Hepatocyte (in vitro differentiated cells): Measurements from ENCODE around the gene C16orf96. TPM values are rescaled to one million over a fixed set of nuclear protein-coding genes. Genes with fewer than 3 reads are reported as not detected.

Source experiments
- DNase-seq: peaks from one replicate; pipeline ENCODE4 v3.0.0-alpha.2; 2016; ENCODE audit warnings: low spot score
- H2AFZ ChIP-seq: fragments of 200-600 bp; sonication (generic); 2 replicates; pipeline ENCODE4 v1.6.0; 2016; ENCODE audit warnings: antibody characterized with exemption, mild to moderate bottlenecking
- H3K27ac ChIP-seq: fragments of 200-600 bp; sonication (generic); 2 replicates; pipeline ENCODE4 v1.5.1; 2016; ENCODE audit warnings: mild to moderate bottlenecking
- H3K27me3 ChIP-seq: fragments of 200-600 bp; sonication (generic); 2 replicates; pipeline ENCODE4 v1.6.1; 2016
- H3K36me3 ChIP-seq: fragments of 200-600 bp; sonication (generic); replicated peaks from 2 replicates; pipeline ENCODE4 v1.5.1; 2016; ENCODE audit warnings: low read depth; ENCODE audit not compliant: insufficient read depth
- H3K4me1 ChIP-seq: fragments of 200-600 bp; sonication (generic); 2 replicates; pipeline ENCODE4 v1.5.1; 2016; ENCODE audit warnings: mild to moderate bottlenecking, moderate library complexity; ENCODE audit not compliant: insufficient read depth
- H3K4me2 ChIP-seq: fragments of 200-600 bp; sonication (generic); 2 replicates; pipeline ENCODE4 v1.6.0; 2016
- H3K4me3 ChIP-seq: fragments of 200-600 bp; sonication (generic); 2 replicates; pipeline ENCODE4 v1.5.1; 2016; ENCODE audit warnings: mild to moderate bottlenecking
- H3K79me2 ChIP-seq: fragments of 200-600 bp; sonication (generic); 2 replicates; pipeline ENCODE4 v1.6.0; 2017; ENCODE audit warnings: mild to moderate bottlenecking
- H3K9me2 ChIP-seq: fragments of 200-600 bp; sonication (generic); replicated peaks from 2 replicates; pipeline ENCODE4 v1.6.0; 2017; ENCODE audit warnings: mild to moderate bottlenecking; ENCODE audit not compliant: insufficient read depth
- H3K9me3 ChIP-seq: fragments of 200-600 bp; sonication (generic); 2 replicates; pipeline ENCODE4 v1.5.1; 2016; ENCODE audit warnings: low read depth, mild to moderate bottlenecking
- H4K20me1 ChIP-seq: fragments of 200-600 bp; sonication (generic); 2 replicates; pipeline ENCODE4 v1.6.0; 2016; ENCODE audit warnings: mild to moderate bottlenecking; ENCODE audit not compliant: insufficient read depth, poor library complexity, severe bottlenecking
- EZH2 ChIP-seq: fragments of 200-600 bp; sonication (generic); IDR thresholded peaks from 2 replicates; pipeline ENCODE4 v1.6.1; 2016; ENCODE audit warnings: antibody characterized with exemption, mild to moderate bottlenecking, borderline replicate concordance
- EZH2phosphoT487 ChIP-seq: fragments of 200-600 bp; sonication (generic); IDR thresholded peaks from one replicate; pipeline ENCODE4 v1.6.1; 2018; ENCODE audit warnings: antibody characterized with exemption, mild to moderate bottlenecking, low read depth, moderate library complexity; ENCODE audit not compliant: unreplicated experiment, severe bottlenecking
- WGBS: methylation state at CpG from one replicate; pipeline ENCODE4 v1.1.6; 2016; ENCODE audit warnings: low lambda C conversion rate; ENCODE audit errors: missing lambda C conversion rate; 5-methylcytosine and 5-hydroxymethylcytosine counted together
- polyA plus RNA-seq: library from polyadenylated mRNA; unstranded; fragments of >200 nt; fragmentation: Nextera tagmentation; extraction: Ambion mirVana; gene quantifications from 2 replicates; pipeline ENCODE4 v1.2.1, GENCODE V29; 2016
- total RNA-seq: library from RNA; depleted of rRNA; stranded (reverse); fragments of >200 nt; gene quantifications from 2 replicates; pipeline ENCODE4 v1.2.3, GENCODE V29; 2014
- TF ChIP-seq, protein P1 (sequence below): fragments of 200-600 bp; sonication (generic); IDR thresholded peaks from 2 replicates; pipeline ENCODE4 v1.5.1; 2016; ENCODE audit warnings: antibody characterized with exemption, mild to moderate bottlenecking; ENCODE audit not compliant: poor library complexity

Gene C16orf96
- total RNA-seq (0.12 and 0.20 TPM in 2 replicates), polyA plus RNA-seq (0.15 TPM in 1 of 2 replicates, not detected in the other)

DNA sequence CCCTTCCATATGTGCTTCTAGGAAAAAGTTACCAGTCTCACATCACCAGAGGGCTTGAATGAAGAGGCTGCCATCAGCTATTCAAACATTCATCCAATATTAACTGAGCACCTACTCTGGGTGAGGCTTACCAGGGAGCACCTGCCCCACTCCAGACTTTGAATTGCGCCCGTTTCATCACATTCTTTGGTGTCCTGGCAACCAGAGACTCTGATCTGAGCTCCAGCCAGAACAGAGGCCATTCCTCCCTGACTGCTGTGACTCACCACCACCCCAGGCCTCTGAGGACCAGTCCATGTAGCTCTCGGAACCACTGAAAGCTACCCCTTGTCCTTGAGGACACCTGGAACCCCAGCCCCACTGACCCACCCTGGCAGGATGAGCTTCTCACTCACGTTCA, at the start of gene C16orf96:
Gene C16orf96 (plus strand): TSS at position 229 of the 400 bp plus-strand sequence. CDS start 150 bp downstream, at position 379.
- no peak within 1 kb of the TSS for H3K4me2 ChIP-seq
- no peak within 1 kb of the TSS for H2AFZ ChIP-seq
- no peaks in the 10 kb centered on the region for H3K36me3 ChIP-seq
- no peaks in the 10 kb centered on the region for H3K27me3 ChIP-seq
- no peaks in the 10 kb centered on the region for H3K79me2 ChIP-seq
- TF ChIP-seq EZH2phosphoT487 (no peak), EZH2 (no peak)
- TF ChIP-seq, protein P1, sequence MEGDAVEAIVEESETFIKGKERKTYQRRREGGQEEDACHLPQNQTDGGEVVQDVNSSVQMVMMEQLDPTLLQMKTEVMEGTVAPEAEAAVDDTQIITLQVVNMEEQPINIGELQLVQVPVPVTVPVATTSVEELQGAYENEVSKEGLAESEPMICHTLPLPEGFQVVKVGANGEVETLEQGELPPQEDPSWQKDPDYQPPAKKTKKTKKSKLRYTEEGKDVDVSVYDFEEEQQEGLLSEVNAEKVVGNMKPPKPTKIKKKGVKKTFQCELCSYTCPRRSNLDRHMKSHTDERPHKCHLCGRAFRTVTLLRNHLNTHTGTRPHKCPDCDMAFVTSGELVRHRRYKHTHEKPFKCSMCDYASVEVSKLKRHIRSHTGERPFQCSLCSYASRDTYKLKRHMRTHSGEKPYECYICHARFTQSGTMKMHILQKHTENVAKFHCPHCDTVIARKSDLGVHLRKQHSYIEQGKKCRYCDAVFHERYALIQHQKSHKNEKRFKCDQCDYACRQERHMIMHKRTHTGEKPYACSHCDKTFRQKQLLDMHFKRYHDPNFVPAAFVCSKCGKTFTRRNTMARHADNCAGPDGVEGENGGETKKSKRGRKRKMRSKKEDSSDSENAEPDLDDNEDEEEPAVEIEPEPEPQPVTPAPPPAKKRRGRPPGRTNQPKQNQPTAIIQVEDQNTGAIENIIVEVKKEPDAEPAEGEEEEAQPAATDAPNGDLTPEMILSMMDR: no peak
- peak; percentile 35 for DNase-seq
- no peak within 1 kb of the TSS for H3K27ac ChIP-seq
- H3K4me1 ChIP-seq: no peaks in the 10 kb centered on the region
- WGBS: 59% methylated on average over 4 of the region's 4 CpGs
- H3K9me3 ChIP-seq: no peaks in the 10 kb centered on the region
- no peaks in the 10 kb centered on the region for H4K20me1 ChIP-seq
- H3K4me3 ChIP-seq: no peak within 1 kb of the TSS
- no peaks in the 10 kb centered on the region for H3K9me2 ChIP-seq

GRCh38 chr16:4506450-4506849, 49.7 kb upstream of the C16orf96 start:
- no peak overlapping the region for H3K4me2 ChIP-seq
- peaks cover 24% of the 10 kb centered on the region for H3K79me2 ChIP-seq
- H3K4me1 ChIP-seq: peaks cover 6% of the 10 kb centered on the region
- H3K4me3 ChIP-seq: no peak overlapping the region
- no peak for TF ChIP-seq EZH2
- TF ChIP-seq, protein P1: peak; percentile 75
- TF ChIP-seq EZH2phosphoT487: no peak
- WGBS: 2% methylated on average over 3 of the region's 3 CpGs
- no peaks in the 10 kb centered on the region for H3K9me3 ChIP-seq
- no peak overlapping the region for H2AFZ ChIP-seq
- DNase-seq: peak; percentile 87
- H3K9me2 ChIP-seq: no peaks in the 10 kb centered on the region
- H3K36me3 ChIP-seq: no peaks in the 10 kb centered on the region
- H3K27ac ChIP-seq: no peak overlapping the region
- H3K27me3 ChIP-seq: no peaks in the 10 kb centered on the region
- H4K20me1 ChIP-seq: no peaks in the 10 kb centered on the region

GRCh38 chr16:4507588-4508345, 48.4 kb upstream of the C16orf96 start:
- Histone ChIP-seq H3K36me3 (no peaks in the 10 kb centered on the region), H3K9me2 (no peaks in the 10 kb centered on the region), H4K20me1 (no peaks in the 10 kb centered on the region), H3K4me3 (no peak overlapping the region), H3K4me2 (no peak overlapping the region), H2AFZ (no peak overlapping the region), H3K9me3 (no peaks in the 10 kb centered on the region), H3K27ac (no peak overlapping the region), H3K27me3 (no peaks in the 10 kb centered on the region), H3K79me2 (peaks cover 11% of the 10 kb centered on the region), H3K4me1 (no peaks in the 10 kb centered on the region)
- TF ChIP-seq, protein P1: no peak
- TF ChIP-seq EZH2phosphoT487: no peak
- no peak for TF ChIP-seq EZH2
- no peak for DNase-seq
- WGBS: 96% methylated on average over 17 of the region's 17 CpGs
